Choroid plexus epithelial cell (primary cell): ENCODE data around the gene RHBG.

Experiments
- DNase-seq: peaks from one replicate; pipeline ENCODE4 v3.0.0-alpha.2; 2010; ENCODE audit warnings: low read depth
- H3K4me3 ChIP-seq: 2 replicates; pipeline ENCODE4 v1.5.1; 2011; ENCODE audit warnings: low read depth, mild to moderate bottlenecking, control low read depth, low read length, moderate library complexity
- CTCF ChIP-seq: conservative IDR thresholded peaks from 2 replicates; pipeline ENCODE4 v1.5.1; 2011; ENCODE audit warnings: low read depth, mild to moderate bottlenecking, control low read depth, inconsistent platforms, low read length, moderate library complexity

The RHBG gene

GRCh38 chr1:156413391-156414246 lies 44.6 kb downstream of the RHBG start:
- no peak overlapping the region for H3K4me3 ChIP-seq
- no peak for TF ChIP-seq CTCF
- no peak for DNase-seq

GRCh38 chr1:156414461-156415064 lies 45.6 kb downstream of the RHBG start:
- TF ChIP-seq CTCF: no peak
- no peak for DNase-seq
- no peak overlapping the region for H3K4me3 ChIP-seq

- TF ChIP-seq CTCF: no peak
- no peak overlapping the region for H3K4me3 ChIP-seq
- no peak for DNase-seq
Measured at GRCh38 chr1:156416993-156417392, 48.0 kb downstream of the RHBG start.

GRCh38 chr1:156417401-156418020 lies 48.5 kb downstream of the RHBG start:
- H3K4me3 ChIP-seq: no peak overlapping the region
- TF ChIP-seq CTCF: no peak
- DNase-seq: no peak

GRCh38 chr1:156418416-156419070 lies 49.5 kb downstream of the RHBG start:
- H3K4me3 ChIP-seq: no peak overlapping the region
- no peak for TF ChIP-seq CTCF
- no peak for DNase-seq

- peak; percentile 14 for TF ChIP-seq CTCF
- H3K4me3 ChIP-seq: no peak overlapping the region
- DNase-seq: no peak
Measured at GRCh38 chr1:156419854-156420204, 50.8 kb downstream of the RHBG start.
